Activated CD4-positive, alpha-beta memory T cell treated with anti-CD3 and anti-CD28 coated beads, Interleukin-2, amount 10 ng/mL, durations not matched to agents 7 days and 5 days (primary cell): ENCODE measurements around the gene ACOT9. TPM values are rescaled to one million over a fixed set of nuclear protein-coding genes. Genes with fewer than 3 reads are reported as not detected.
"Not testable (repeated sequence)": the region's sequence is repeated elsewhere in the genome, so short reads cannot be mapped to it uniquely, and the experiment has no call there.

Experiments
- CTCF ChIA-PET: fragments of 350-600 bp; sonication (Branson Sonifier 250); formaldehyde crosslinking; loops from one replicate; lab custom pipeline; 2021; ENCODE audit warnings: antibody characterized with exemption, inconsistent platforms; lab: Charles Lee
- POLR2A ChIA-PET: fragments of 350-600 bp; sonication (Branson Sonifier 250); formaldehyde crosslinking; loops from one replicate; lab custom pipeline; 2021; ENCODE audit warnings: antibody characterized with exemption; lab: Charles Lee
- DNase-seq: peaks from one replicate; pipeline ENCODE4 v3.0.0-alpha.2; 2020
- H3K27ac Mint-ChIP-seq: one replicate; pipeline ENCODE4 v1.8.0; 2021; ENCODE audit warnings: mild to moderate bottlenecking, mixed read lengths
- H3K27me3 Mint-ChIP-seq: one replicate; pipeline ENCODE4 v1.8.0; 2021; ENCODE audit warnings: mixed read lengths
- H3K36me3 Mint-ChIP-seq: one replicate; pipeline ENCODE4 v1.8.0; 2021; ENCODE audit warnings: low read depth, mixed read lengths
- H3K4me1 Mint-ChIP-seq: one replicate; pipeline ENCODE4 v1.8.0; 2021; ENCODE audit warnings: mixed read lengths
- H3K4me3 Mint-ChIP-seq: one replicate; pipeline ENCODE4 v1.8.0; 2021; ENCODE audit warnings: mild to moderate bottlenecking, mixed read lengths
- H3K9me3 Mint-ChIP-seq: one replicate; pipeline ENCODE4 v1.8.0; 2021; ENCODE audit warnings: mixed read lengths
- total RNA-seq, 2 experiments: library from RNA; stranded (reverse); gene quantifications; one replicate each; pipeline ENCODE4 v1.2.3, GENCODE V29; 2021

The ACOT9 gene
- total RNA-seq, 2 experiments from 2014 or later = 37.3 to 39.5 TPM

GRCh38 chrX:23729214-23729613 lies 13.9 kb downstream of the ACOT9 start:
- H3K27ac Mint-ChIP-seq = no peak overlapping the region
- H3K4me1 Mint-ChIP-seq = peaks cover 21% of the 10 kb centered on the region
- CTCF ChIA-PET = no interaction called here
- H3K27me3 Mint-ChIP-seq = no peaks in the 10 kb centered on the region
- H3K9me3 Mint-ChIP-seq = no peaks in the 10 kb centered on the region
- peaks cover 42% of the 10 kb centered on the region for H3K36me3 Mint-ChIP-seq
- DNase-seq = no peak
- H3K4me3 Mint-ChIP-seq = no peak overlapping the region
- POLR2A ChIA-PET = no interaction called here

DNA sequence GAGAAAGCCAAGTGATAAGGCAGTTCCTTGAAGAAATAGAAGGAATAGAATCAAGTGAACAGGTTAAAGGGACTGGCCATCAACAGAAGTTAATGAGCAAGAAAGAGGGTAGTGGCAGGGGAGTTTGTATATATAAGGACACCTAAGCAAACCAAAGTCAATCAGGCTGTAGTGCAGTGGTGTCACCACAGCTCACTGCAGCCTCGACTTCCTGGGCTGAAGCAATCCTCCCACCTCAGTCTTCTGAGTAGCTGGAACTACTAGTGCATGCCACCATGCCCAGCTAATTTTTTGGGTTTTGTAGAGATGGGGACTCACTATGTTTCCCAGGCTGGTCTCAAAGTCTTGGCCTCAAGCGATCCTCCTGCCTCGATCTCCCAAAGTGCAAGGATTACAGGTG lies 15.9 kb downstream of the ACOT9 start:
- POLR2A ChIA-PET = no interaction called here
- Mint-ChIP-seq H3K4me3 (no peak overlapping the region), H3K27me3 (no peaks in the 10 kb centered on the region), H3K9me3 (no peaks in the 10 kb centered on the region), H3K27ac (no peak overlapping the region), H3K4me1 (peaks cover 10% of the 10 kb centered on the region), H3K36me3 (peaks cover 46% of the 10 kb centered on the region)
- DNase-seq = no peak
- CTCF ChIA-PET = interaction anchor here (1.0 kb wide), 1 partner anchor 175 kb away, joined by 3 read pairs; no protein-coding TSS in a partner anchor

GRCh38 chrX:23726191-23726590 lies 16.9 kb downstream of the ACOT9 start:
- POLR2A ChIA-PET = interaction anchor here (0.6 kb wide), 1 partner anchor 49 kb away, joined by 3 read pairs; no protein-coding TSS in a partner anchor

GRCh38 chrX:23720117-23720677 lies 22.9 kb downstream of the ACOT9 start:
- no peaks in the 10 kb centered on the region for H3K9me3 Mint-ChIP-seq
- no peak for DNase-seq
- H3K4me1 Mint-ChIP-seq = no peaks in the 10 kb centered on the region
- no peak overlapping the region for H3K4me3 Mint-ChIP-seq
- ChIA-PET CTCF (interaction anchor here (1.5 kb wide), 1 partner anchor 182 kb away, joined by 5 read pairs; no protein-coding TSS in a partner anchor), POLR2A (no interaction called here)
- H3K27ac Mint-ChIP-seq = no peak overlapping the region
- peaks cover 31% of the 10 kb centered on the region for H3K36me3 Mint-ChIP-seq
- no peaks in the 10 kb centered on the region for H3K27me3 Mint-ChIP-seq

More at GRCh38 chrX:23726191-23726590, 16.9 kb downstream of the ACOT9 start:
- no peak for DNase-seq
- Mint-ChIP-seq H3K27ac (no peak overlapping the region), H3K36me3 (peaks cover 39% of the 10 kb centered on the region), H3K4me3 (no peak overlapping the region), H3K9me3 (no peaks in the 10 kb centered on the region), H3K27me3 (no peaks in the 10 kb centered on the region), H3K4me1 (peaks cover 2% of the 10 kb centered on the region)
- CTCF ChIA-PET = no interaction called here

- no peak for DNase-seq
- Mint-ChIP-seq H3K4me3 (no peak overlapping the region), H3K4me1 (no peaks in the 10 kb centered on the region), H3K9me3 (no peaks in the 10 kb centered on the region), H3K36me3 (peaks cover 25% of the 10 kb centered on the region), H3K27ac (no peak overlapping the region), H3K27me3 (no peaks in the 10 kb centered on the region)
- ChIA-PET POLR2A (no interaction called here), CTCF (interaction anchor here (0.6 kb wide), 1 partner anchor 13 kb away, joined by 3 read pairs; no protein-coding TSS in a partner anchor)
Observed at GRCh38 chrX:23705235-23705634, 37.8 kb downstream of the ACOT9 start.

DNA sequence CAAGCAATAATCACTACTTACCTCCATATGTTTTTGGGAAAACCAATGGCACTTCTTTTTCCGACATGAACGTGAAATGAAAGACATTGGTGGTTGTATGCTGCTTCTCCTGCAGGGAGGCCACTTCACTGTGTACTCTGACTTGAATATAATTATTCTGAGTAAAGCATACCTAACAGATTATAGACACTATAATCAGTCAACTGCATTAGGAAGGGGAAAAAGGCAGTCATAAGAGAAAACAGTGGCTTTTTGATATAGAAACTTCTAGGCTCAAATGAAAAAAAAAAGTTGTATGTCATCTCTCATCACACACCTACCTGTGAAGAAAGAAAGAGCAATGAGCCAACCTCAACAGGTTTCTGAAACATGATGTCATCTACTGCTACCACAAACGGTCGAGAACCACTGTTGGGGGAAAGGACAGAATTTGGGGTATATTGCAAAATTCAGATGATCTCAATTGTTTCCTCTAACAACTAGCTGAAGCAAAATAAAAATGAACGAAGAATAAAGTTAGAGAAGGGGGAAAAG lies 38.3 kb downstream of the ACOT9 start:
- H3K4me1 Mint-ChIP-seq = no peaks in the 10 kb centered on the region
- H3K27ac Mint-ChIP-seq = no peak overlapping the region
- no peaks in the 10 kb centered on the region for H3K27me3 Mint-ChIP-seq
- peaks cover 25% of the 10 kb centered on the region for H3K36me3 Mint-ChIP-seq
- CTCF ChIA-PET = no interaction called here
- no peak overlapping the region for H3K4me3 Mint-ChIP-seq
- H3K9me3 Mint-ChIP-seq = no peaks in the 10 kb centered on the region
- POLR2A ChIA-PET = no interaction called here
- DNase-seq = no peak

GRCh38 chrX:23699636-23700194 lies 43.4 kb downstream of the ACOT9 start:
- ChIA-PET CTCF (interaction anchor here (1.9 kb wide), 1 partner anchor 202 kb away, joined by 8 read pairs; no protein-coding TSS in a partner anchor), POLR2A (no interaction called here)
- H3K27ac Mint-ChIP-seq = no peak overlapping the region
- no peaks in the 10 kb centered on the region for H3K27me3 Mint-ChIP-seq
- no peak overlapping the region for H3K4me3 Mint-ChIP-seq
- no peak for DNase-seq
- no peaks in the 10 kb centered on the region for H3K4me1 Mint-ChIP-seq
- H3K9me3 Mint-ChIP-seq = no peaks in the 10 kb centered on the region
- H3K36me3 Mint-ChIP-seq = peaks cover 16% of the 10 kb centered on the region

- no peaks in the 10 kb centered on the region for H3K4me1 Mint-ChIP-seq
- ChIA-PET CTCF (interaction anchor here (0.7 to 7.7 kb wide), 6 partner anchors 13 to 360 kb away, joined by 3 to 78 read pairs (median 4); partner anchors contain the start of gene SAT1), POLR2A (interaction anchor here (1.3 kb wide), 1 partner anchor 207 kb away, joined by 4 read pairs; no protein-coding TSS in a partner anchor)
- no peaks in the 10 kb centered on the region for H3K27me3 Mint-ChIP-seq
- no peak overlapping the region for H3K27ac Mint-ChIP-seq
- no peak overlapping the region for H3K4me3 Mint-ChIP-seq
- H3K36me3 Mint-ChIP-seq = no peaks in the 10 kb centered on the region
- DNase-seq = peak; percentile 44
- no peaks in the 10 kb centered on the region for H3K9me3 Mint-ChIP-seq
Observed at GRCh38 chrX:23694606-23695005, 48.5 kb downstream of the ACOT9 start.

DNA sequence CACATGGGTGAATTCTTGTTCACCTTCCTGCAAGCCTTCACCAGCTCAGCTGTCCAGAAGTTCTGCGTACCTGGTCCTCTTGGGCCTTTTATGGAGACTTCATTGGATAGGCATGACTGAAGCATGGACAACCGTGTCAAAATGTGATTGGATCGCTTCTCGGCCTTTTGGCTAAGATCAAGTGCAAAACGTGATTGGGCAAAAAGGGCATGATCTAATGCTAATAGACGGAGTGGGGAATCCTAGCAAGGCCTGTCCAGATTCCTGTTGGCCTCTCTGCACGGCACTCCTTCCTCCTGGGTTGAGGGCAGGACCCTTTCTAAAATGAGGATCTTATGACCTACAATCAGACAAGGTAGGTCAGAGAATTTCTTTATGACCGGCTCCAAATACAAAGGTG lies 50.9 kb downstream of the ACOT9 start:
- Mint-ChIP-seq H3K4me1 (no peaks in the 10 kb centered on the region), H3K27me3 (no peaks in the 10 kb centered on the region), H3K36me3 (no peaks in the 10 kb centered on the region), H3K4me3 (no peak overlapping the region), H3K27ac (no peak overlapping the region), H3K9me3 (no peaks in the 10 kb centered on the region)
- no peak for DNase-seq
- POLR2A ChIA-PET = interaction anchor here (0.6 kb wide), 1 partner anchor 91 kb away, joined by 3 read pairs; the partner anchor contains the start of gene SAT1
- CTCF ChIA-PET = interaction anchor here (1.1 to 7.7 kb wide), 2 partner anchors 210 to 362 kb away, joined by 3 to 78 read pairs; no protein-coding TSS in a partner anchor

GRCh38 chrX:23676486-23676885 lies 66.6 kb downstream of the ACOT9 start:
- DNase-seq, H3K27me3 Mint-ChIP-seq, H3K27ac Mint-ChIP-seq, H3K4me3 Mint-ChIP-seq, H3K9me3 Mint-ChIP-seq: not testable (repeated sequence)
- H3K36me3 Mint-ChIP-seq = peaks cover 14% of the 10 kb centered on the region
- H3K4me1 Mint-ChIP-seq = peaks cover 19% of the 10 kb centered on the region
- CTCF ChIA-PET = interaction anchor here (0.7 kb wide), 2 partner anchors 14 to 99 kb away, joined by 3 read pairs; no protein-coding TSS in a partner anchor
- POLR2A ChIA-PET = interaction anchor here (0.6 kb wide), 1 partner anchor 50 kb away, joined by 3 read pairs; no protein-coding TSS in a partner anchor

- H3K4me1 Mint-ChIP-seq = peaks cover 26% of the 10 kb centered on the region
- POLR2A ChIA-PET = interaction anchor here (0.9 kb wide), 1 partner anchor 381 kb away, joined by 3 read pairs; no protein-coding TSS in a partner anchor
- CTCF ChIA-PET = no interaction called here
Observed at GRCh38 chrX:23673108-23673507, 70.0 kb downstream of the ACOT9 start.

DNA sequence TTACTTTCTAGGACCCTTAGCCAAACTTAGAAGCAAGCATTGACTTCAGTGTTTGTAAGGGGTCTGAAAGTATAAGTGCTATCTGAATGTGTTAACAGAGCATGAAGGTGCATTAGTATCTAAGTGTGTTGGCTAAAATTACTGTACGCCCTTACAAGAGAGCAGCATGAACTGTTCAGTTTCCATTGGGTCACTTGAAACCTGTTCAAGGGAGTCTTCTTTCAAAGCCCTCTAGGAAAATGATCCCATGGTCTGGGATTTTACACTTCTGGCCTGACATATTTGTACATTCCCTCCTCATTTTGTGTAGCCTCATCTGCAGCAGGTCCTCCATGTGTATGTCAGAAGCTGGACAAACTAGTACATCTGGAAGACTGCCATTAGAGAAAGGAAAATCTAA lies 72.5 kb downstream of the ACOT9 start:
- ChIA-PET CTCF (interaction anchor here (1.4 kb wide), 1 partner anchor 113 kb away, joined by 3 read pairs; no protein-coding TSS in a partner anchor), POLR2A (no interaction called here)
- Mint-ChIP-seq H3K9me3 (no peaks in the 10 kb centered on the region), H3K4me1 (peaks cover 33% of the 10 kb centered on the region), H3K27ac (no peak overlapping the region), H3K36me3 (peaks cover 11% of the 10 kb centered on the region), H3K4me3 (no peak overlapping the region), H3K27me3 (no peaks in the 10 kb centered on the region)
- no peak for DNase-seq

More at GRCh38 chrX:23673108-23673507, 70.0 kb downstream of the ACOT9 start:
- Mint-ChIP-seq H3K9me3 (no peaks in the 10 kb centered on the region), H3K27me3 (no peaks in the 10 kb centered on the region), H3K27ac (no peak overlapping the region), H3K36me3 (peaks cover 15% of the 10 kb centered on the region), H3K4me3 (no peak overlapping the region)
- no peak for DNase-seq

DNA sequence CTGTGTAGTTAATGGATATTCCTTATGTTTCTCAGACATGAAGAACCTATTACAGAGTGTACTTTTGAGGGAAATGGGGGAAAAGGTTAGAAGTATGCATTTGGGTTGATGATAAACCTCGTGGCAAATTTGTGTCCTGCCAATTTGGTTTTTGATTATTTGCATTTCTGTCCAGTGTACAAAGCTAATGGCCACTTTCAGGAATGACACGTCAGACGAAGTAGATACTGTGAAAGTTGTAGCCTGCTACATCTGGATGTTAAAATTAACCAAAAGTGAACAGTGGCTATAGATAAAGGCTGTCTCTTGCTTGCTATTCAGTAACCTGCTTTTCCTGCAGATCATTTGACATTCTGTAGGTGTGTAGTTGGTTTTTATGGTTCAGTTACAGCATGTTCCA lies 74.7 kb downstream of the ACOT9 start:
- H3K4me1 Mint-ChIP-seq = peaks cover 33% of the 10 kb centered on the region
- peak overlapping the region; percentile 73 for H3K27ac Mint-ChIP-seq
- peak overlapping the region; percentile 82 for H3K4me3 Mint-ChIP-seq
- H3K9me3 Mint-ChIP-seq = no peaks in the 10 kb centered on the region
- H3K36me3 Mint-ChIP-seq = peaks cover 8% of the 10 kb centered on the region
- no peaks in the 10 kb centered on the region for H3K27me3 Mint-ChIP-seq
- no peak for DNase-seq
- CTCF ChIA-PET = interaction anchor here (1.5 kb wide), 1 partner anchor 385 kb away, joined by 4 read pairs; no protein-coding TSS in a partner anchor
- POLR2A ChIA-PET = interaction anchor here (3.3 kb wide), 1 partner anchor 115 kb away, joined by 17 read pairs; the partner anchor contains the start of gene SAT1
